Measurements from ENCODE around the gene RALY. TPM values are rescaled to one million over a fixed set of nuclear protein-coding genes. Genes with fewer than 3 reads are reported as not detected.
A peak's percentile ranks its signal among the peaks of the same experiment; 100 is the strongest.

Gene RALY
- total RNA-seq, 1 donor from 2014 or later: 132 TPM

DNA sequence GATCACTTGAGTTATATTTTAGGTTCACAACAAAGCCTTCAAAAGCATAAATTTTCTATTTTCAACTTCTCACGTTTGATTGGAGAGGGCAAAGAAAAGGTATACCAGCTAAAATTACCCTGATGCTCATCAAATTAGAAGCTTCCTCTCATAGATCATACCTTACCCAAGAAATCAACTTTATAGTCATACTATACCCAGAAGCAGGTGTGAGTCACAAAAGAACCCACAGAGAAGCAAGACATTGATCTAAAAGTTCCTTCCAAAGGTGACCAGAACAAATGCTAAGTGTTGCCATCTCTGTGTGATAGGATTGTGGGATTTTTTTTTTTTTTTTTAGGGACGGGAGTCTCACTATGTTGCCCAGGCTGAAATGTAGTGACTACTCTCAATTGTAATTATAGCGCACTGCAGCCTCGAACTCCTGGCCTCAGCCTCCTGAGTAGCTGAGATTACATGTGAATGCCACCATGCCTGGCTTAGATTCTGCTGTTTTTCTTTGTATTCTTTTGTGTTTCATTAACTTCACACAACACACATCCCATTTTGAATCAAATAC is 115.0 kb downstream of the RALY start:
- DNase-seq (ENCODE audit: extremely low spot score, unreplicated experiment): no peak
- H3K27ac Mint-ChIP-seq (ENCODE audit: unreplicated experiment): no peak overlapping the region
- H3K36me3 Mint-ChIP-seq (ENCODE audit: unreplicated experiment): peaks cover 38% of the 10 kb centered on the region
- TF ChIP-seq, protein P1, sequence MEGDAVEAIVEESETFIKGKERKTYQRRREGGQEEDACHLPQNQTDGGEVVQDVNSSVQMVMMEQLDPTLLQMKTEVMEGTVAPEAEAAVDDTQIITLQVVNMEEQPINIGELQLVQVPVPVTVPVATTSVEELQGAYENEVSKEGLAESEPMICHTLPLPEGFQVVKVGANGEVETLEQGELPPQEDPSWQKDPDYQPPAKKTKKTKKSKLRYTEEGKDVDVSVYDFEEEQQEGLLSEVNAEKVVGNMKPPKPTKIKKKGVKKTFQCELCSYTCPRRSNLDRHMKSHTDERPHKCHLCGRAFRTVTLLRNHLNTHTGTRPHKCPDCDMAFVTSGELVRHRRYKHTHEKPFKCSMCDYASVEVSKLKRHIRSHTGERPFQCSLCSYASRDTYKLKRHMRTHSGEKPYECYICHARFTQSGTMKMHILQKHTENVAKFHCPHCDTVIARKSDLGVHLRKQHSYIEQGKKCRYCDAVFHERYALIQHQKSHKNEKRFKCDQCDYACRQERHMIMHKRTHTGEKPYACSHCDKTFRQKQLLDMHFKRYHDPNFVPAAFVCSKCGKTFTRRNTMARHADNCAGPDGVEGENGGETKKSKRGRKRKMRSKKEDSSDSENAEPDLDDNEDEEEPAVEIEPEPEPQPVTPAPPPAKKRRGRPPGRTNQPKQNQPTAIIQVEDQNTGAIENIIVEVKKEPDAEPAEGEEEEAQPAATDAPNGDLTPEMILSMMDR (IDR thresholded peaks at IDR 0.05): no peak
- H3K4me3 Mint-ChIP-seq (ENCODE audit: unreplicated experiment): peak overlapping the region; percentile 40
- no peaks in the 10 kb centered on the region for H3K27me3 Mint-ChIP-seq (ENCODE audit: unreplicated experiment)
- no peaks in the 10 kb centered on the region for H3K9me3 Mint-ChIP-seq (ENCODE audit: unreplicated experiment)
- H3K4me1 Mint-ChIP-seq (ENCODE audit: unreplicated experiment): peaks cover 50% of the 10 kb centered on the region

DNA sequence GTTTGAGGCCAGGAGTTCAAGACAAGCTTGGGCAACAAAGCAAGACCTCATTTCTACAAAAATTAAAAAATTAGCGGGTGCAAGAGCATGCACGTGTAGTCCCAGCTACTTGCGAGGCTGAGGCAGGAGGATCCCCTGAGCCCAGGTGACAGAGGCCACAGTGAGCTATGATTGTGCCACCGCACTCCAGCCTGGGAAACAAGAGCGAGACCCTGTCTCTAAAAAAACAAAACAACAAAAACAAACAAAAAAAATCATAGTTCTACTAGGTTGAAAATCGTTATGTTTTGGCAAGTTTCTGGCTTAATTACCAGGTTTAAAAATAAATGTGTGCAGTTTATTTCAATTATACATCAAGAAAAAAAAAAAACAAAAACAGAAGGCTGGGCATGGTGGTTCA is 115.7 kb downstream of the RALY start:
- Mint-ChIP-seq H3K4me3 (ENCODE audit: unreplicated experiment) (peak overlapping the region; percentile 40), H3K27me3 (ENCODE audit: unreplicated experiment) (no peaks in the 10 kb centered on the region), H3K27ac (ENCODE audit: unreplicated experiment) (no peak overlapping the region), H3K4me1 (ENCODE audit: unreplicated experiment) (peaks cover 50% of the 10 kb centered on the region), H3K36me3 (ENCODE audit: unreplicated experiment) (peaks cover 33% of the 10 kb centered on the region), H3K9me3 (ENCODE audit: unreplicated experiment) (no peaks in the 10 kb centered on the region)
- TF ChIP-seq, protein P1 (IDR thresholded peaks at IDR 0.05): no peak
- no peak for DNase-seq (ENCODE audit: extremely low spot score, unreplicated experiment)

DNA sequence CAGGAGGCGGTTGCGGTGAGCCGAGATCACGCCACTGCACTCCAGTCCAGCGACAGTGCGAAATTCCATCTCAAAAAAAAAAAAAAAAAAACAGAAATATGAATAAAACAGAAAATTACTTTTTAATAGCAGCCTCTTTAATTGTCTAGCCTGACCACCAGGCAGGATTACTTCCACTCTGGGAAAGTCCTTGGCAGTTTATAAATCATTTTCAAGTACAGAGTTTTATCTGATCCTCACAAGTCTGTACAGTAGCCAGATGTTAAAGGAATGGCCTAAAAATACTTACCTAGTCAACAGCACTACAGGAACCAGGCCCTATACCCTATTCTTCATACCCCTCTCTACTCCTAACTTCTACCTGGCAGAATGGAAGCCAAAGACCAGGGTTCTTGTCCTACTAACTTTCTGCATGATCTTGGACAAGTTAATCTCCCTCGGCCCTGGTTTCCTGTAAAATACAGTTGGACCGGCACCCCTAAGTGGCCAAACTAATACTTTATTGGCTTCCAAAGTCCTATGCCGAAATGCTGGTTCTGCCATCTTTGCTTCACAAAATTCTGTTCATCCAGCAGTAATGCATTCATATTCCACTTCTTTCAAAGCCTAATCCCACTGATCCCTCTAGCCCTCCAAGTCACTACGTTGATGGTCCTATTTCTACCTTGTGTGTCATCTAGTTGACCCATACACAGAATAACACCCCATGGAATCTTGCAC is 116.5 kb downstream of the RALY start:
- TF ChIP-seq, protein P1 (IDR thresholded peaks at IDR 0.05): no peak
- no peak for DNase-seq (ENCODE audit: extremely low spot score, unreplicated experiment)
- Mint-ChIP-seq H3K36me3 (ENCODE audit: unreplicated experiment) (peaks cover 26% of the 10 kb centered on the region), H3K27ac (ENCODE audit: unreplicated experiment) (peak overlapping the region; percentile 98), H3K4me1 (ENCODE audit: unreplicated experiment) (peaks cover 50% of the 10 kb centered on the region), H3K27me3 (ENCODE audit: unreplicated experiment) (no peaks in the 10 kb centered on the region), H3K9me3 (ENCODE audit: unreplicated experiment) (no peaks in the 10 kb centered on the region), H3K4me3 (ENCODE audit: unreplicated experiment) (peak overlapping the region; percentile 90)

DNA sequence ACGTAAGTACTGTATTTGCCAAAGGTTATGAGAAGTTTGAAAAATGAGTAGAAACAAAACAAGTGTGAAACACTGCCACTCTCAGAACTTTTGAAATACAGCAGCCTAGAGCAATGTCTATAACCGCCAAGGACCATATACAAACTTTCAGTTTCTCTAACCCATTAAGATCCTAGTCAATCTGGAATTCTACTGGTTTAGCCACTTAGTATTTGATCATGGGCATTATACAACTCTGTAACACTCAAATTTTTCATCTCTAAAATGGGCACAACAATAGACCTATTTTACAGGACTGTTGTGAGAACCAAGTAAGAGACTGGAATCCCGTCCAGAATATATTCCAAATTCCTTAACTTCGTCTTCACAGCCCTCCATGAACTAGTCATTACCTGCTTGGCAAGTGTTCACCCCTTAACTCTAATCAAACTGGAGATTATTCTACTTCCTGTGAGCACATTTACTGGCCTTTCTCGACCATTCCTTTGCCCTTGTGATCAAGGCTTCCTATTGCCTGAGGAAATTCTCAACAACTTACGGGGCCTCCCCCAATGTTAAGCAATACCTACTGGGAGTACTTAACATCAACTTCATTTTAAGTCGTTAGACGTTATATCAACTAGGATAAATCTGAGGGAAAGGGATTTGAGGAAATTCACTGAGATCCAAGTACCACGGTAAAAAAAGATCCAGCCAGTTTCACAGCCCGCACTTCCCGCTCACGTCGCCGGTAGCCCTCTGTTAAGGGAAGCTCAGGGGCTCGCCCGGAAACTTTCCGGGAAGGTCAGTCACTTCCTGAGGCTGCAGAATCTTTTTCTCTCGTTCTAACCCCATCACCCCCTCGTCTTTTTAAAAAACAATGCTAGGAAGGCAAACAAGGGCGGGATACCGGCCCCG is 117.3 kb downstream of the RALY start:
- no peaks in the 10 kb centered on the region for H3K27me3 Mint-ChIP-seq (ENCODE audit: unreplicated experiment)
- no peak for DNase-seq (ENCODE audit: extremely low spot score, unreplicated experiment)
- TF ChIP-seq, protein P1 (IDR thresholded peaks at IDR 0.05): peak; percentile 25
- no peaks in the 10 kb centered on the region for H3K9me3 Mint-ChIP-seq (ENCODE audit: unreplicated experiment)
- peaks cover 45% of the 10 kb centered on the region for H3K4me1 Mint-ChIP-seq (ENCODE audit: unreplicated experiment)
- peak overlapping the region; percentile 98 for H3K27ac Mint-ChIP-seq (ENCODE audit: unreplicated experiment)
- peak overlapping the region; percentile 90 for H3K4me3 Mint-ChIP-seq (ENCODE audit: unreplicated experiment)
- H3K36me3 Mint-ChIP-seq (ENCODE audit: unreplicated experiment): peaks cover 21% of the 10 kb centered on the region

All from osteocyte (in vitro differentiated cells).